Smooth muscle cell (in vitro differentiated cells): Measurements from ENCODE around the gene ZBTB16. TPM values are rescaled to one million over a fixed set of nuclear protein-coding genes. Genes with fewer than 3 reads are reported as not detected.

ENCODE experiments used
- DNase-seq: peaks from one replicate; lab custom pipeline; 2025; ENCODE audit not compliant: unreplicated experiment; lab: John Stamatoyannopoulos, UW
- H2AFZ ChIP-seq: fragments of 200-600 bp; sonication (generic); 2 replicates; pipeline ENCODE4 v1.6.0; 2016; ENCODE audit warnings: antibody characterized with exemption, low read depth, mild to moderate bottlenecking
- H3F3A ChIP-seq: fragments of 200-600 bp; sonication (generic); 2 replicates; pipeline ENCODE4 v1.6.0; 2017; ENCODE audit warnings: antibody characterized with exemption, low read depth
- H3K27ac ChIP-seq: fragments of 200-600 bp; sonication (generic); 2 replicates; pipeline ENCODE4 v1.5.1; 2016; ENCODE audit warnings: low read depth, mild to moderate bottlenecking
- H3K27me3 ChIP-seq: fragments of 200-600 bp; sonication (generic); 2 replicates; pipeline ENCODE4 v1.6.1; 2016; ENCODE audit warnings: low read depth, mild to moderate bottlenecking
- H3K36me3 ChIP-seq: fragments of 200-600 bp; sonication (generic); 2 replicates; pipeline ENCODE4 v1.5.1; 2016; ENCODE audit warnings: low read depth
- H3K4me1 ChIP-seq: fragments of 200-600 bp; sonication (generic); 2 replicates; pipeline ENCODE4 v1.5.1; 2016; ENCODE audit warnings: low read depth
- H3K4me2 ChIP-seq: fragments of 200-600 bp; sonication (generic); 2 replicates; pipeline ENCODE4 v1.6.0; 2016; ENCODE audit warnings: mild to moderate bottlenecking
- H3K4me3 ChIP-seq: fragments of 200-600 bp; sonication (generic); 2 replicates; pipeline ENCODE4 v1.5.1; 2016; ENCODE audit warnings: mild to moderate bottlenecking
- H3K79me2 ChIP-seq: fragments of 200-600 bp; sonication (generic); 2 replicates; pipeline ENCODE4 v1.6.0; 2016; ENCODE audit warnings: low read depth, mild to moderate bottlenecking
- H3K9ac ChIP-seq: fragments of 200-600 bp; sonication (generic); 2 replicates; pipeline ENCODE4 v1.6.0; 2016; ENCODE audit warnings: low read depth
- H3K9me3 ChIP-seq: fragments of 200-600 bp; sonication (generic); replicated peaks from 2 replicates; pipeline ENCODE4 v1.5.1; 2016; ENCODE audit warnings: low read depth
- H4K20me1 ChIP-seq: fragments of 200-600 bp; sonication (generic); 2 replicates; pipeline ENCODE4 v1.6.0; 2016; ENCODE audit warnings: low read depth
- CTCF ChIP-seq: fragments of 200-600 bp; sonication (generic); IDR thresholded peaks from 2 replicates; pipeline ENCODE4 v1.5.1; 2017; ENCODE audit warnings: borderline replicate concordance, mild to moderate bottlenecking, antibody characterized with exemption; ENCODE audit not compliant: insufficient read depth, poor library complexity, severe bottlenecking
- WGBS: methylation state at CpG from one replicate; pipeline ENCODE4 v1.1.7; 2016; ENCODE audit warnings: low lambda C conversion rate; 5-methylcytosine and 5-hydroxymethylcytosine counted together
- polyA plus RNA-seq: library from polyadenylated mRNA; unstranded; fragments of >200 nt; fragmentation: Nextera tagmentation; extraction: Ambion mirVana; gene quantifications from 2 replicates; pipeline ENCODE4 v1.2.1, GENCODE V29; 2016
- total RNA-seq: library from RNA; depleted of rRNA; stranded (reverse); fragments of >200 nt; gene quantifications from 2 replicates; pipeline ENCODE4 v1.2.3, GENCODE V29; 2014

Gene ZBTB16
- total and polyA plus RNA-seq, 2 experiments from 2014 or later, result not detected

GRCh38 chr11:114291842-114292680, 232.6 kb downstream of the ZBTB16 start:
- Histone ChIP-seq H3K27ac (peak overlapping the region; percentile 99), H3K9me3 (peaks cover 4% of the 10 kb centered on the region)
- WGBS, result 16% methylated on average over 4 of the region's 4 CpGs

GRCh38 chr11:114293201-114293711, 233.7 kb downstream of the ZBTB16 start:
- no peak overlapping the region for H2AFZ ChIP-seq
- 95% methylated on average over 1 of the region's 1 CpG for WGBS
- no peaks in the 10 kb centered on the region for H3K27me3 ChIP-seq
- no peak overlapping the region for H3K4me3 ChIP-seq
- H3K79me2 ChIP-seq, result peaks cover 15% of the 10 kb centered on the region
- peaks cover 4% of the 10 kb centered on the region for H3K9me3 ChIP-seq
- H3K4me1 ChIP-seq, result peaks cover 21% of the 10 kb centered on the region
- peaks cover 36% of the 10 kb centered on the region for H3F3A ChIP-seq
- no peak for DNase-seq
- H3K4me2 ChIP-seq, result peak overlapping the region; percentile 86
- peak overlapping the region; percentile 99 for H3K27ac ChIP-seq
- no peak for TF ChIP-seq CTCF
- peak overlapping the region; percentile 78 for H3K9ac ChIP-seq
- no peaks in the 10 kb centered on the region for H3K36me3 ChIP-seq
- H4K20me1 ChIP-seq, result peaks cover 5% of the 10 kb centered on the region

More at GRCh38 chr11:114291842-114292680, 232.6 kb downstream of the ZBTB16 start:
- Histone ChIP-seq H3K4me1 (peaks cover 21% of the 10 kb centered on the region), H3K4me2 (peak overlapping the region; percentile 86), H4K20me1 (no peaks in the 10 kb centered on the region), H3K9ac (peak overlapping the region; percentile 78), H3F3A (peaks cover 36% of the 10 kb centered on the region), H3K36me3 (no peaks in the 10 kb centered on the region), H2AFZ (no peak overlapping the region), H3K79me2 (peaks cover 3% of the 10 kb centered on the region), H3K4me3 (peak overlapping the region; percentile 42), H3K27me3 (no peaks in the 10 kb centered on the region)
- DNase-seq, result no peak
- TF ChIP-seq CTCF, result peak; percentile 2

DNA sequence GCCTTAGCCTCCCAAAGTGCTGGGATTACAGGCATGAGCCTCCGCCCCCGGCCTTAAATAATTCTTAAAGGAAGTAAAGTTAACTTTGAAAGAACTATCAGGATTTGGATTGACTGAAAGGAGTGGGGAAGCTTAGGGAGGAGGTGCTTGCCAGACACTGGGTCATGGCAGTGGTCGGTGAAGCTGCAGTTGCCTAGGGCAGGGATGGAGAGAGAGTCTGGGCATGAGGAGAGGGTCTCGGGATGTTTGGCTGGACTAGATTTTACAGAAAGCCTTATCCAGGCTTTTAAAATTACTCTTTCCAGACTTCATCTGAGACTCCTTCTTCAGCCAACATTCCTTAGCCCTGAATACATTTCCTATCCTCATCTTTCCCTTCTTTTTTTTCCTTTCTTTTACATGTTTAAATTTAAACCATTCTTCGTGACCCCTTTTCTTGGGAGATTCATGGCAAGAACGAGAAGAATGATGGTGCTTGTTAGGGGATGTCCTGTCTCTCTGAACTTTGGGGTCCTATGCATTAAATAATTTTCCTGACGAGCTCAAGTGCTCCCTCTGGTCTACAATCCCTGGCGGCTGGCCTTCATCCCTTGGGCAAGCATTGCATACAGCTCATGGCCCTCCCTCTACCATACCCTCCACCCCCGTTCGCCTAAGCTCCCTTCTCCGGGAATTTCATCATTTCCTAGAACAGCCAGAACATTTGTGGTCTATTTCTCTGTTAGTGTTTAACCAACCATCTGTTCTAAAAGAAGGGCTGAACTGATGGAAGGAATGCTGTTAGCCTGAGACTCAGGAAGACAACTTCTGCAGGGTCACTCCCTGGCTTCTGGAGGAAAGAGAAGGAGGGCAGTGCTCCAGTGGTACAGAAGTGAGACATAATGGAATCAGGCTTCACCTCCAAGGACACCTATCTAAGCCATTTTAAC, 236.4 kb downstream of the ZBTB16 start, which contains the start of gene NNMT:
TSS of gene NNMT (plus strand) at position 724 of the 929 bp plus-strand sequence. CDS start at position 882, 158 bp downstream.
- Histone ChIP-seq H3K27ac (peak within 1 kb of the TSS; percentile 99), H3K4me1 (peaks cover 16% of the 10 kb centered on the region), H2AFZ (no peak within 1 kb of the TSS), H4K20me1 (peaks cover 32% of the 10 kb centered on the region), H3K79me2 (peaks cover 42% of the 10 kb centered on the region), H3F3A (peaks cover 41% of the 10 kb centered on the region), H3K4me3 (peak within 1 kb of the TSS; percentile 52), H3K4me2 (peak within 1 kb of the TSS; percentile 88), H3K9me3 (no peaks in the 10 kb centered on the region), H3K36me3 (peaks cover 9% of the 10 kb centered on the region), H3K9ac (peak within 1 kb of the TSS; percentile 90), H3K27me3 (no peaks in the 10 kb centered on the region)
- peak; percentile 19 for DNase-seq
- 20% methylated on average over 11 of the region's 11 CpGs for WGBS
- TF ChIP-seq CTCF, result no peak
